ENCODE measurements around the gene GEMIN5.

- TF ChIP-seq CTCF (IDR thresholded peaks at IDR 0.05; ENCODE audit: borderline replicate concordance, extremely low read depth, low read length, poor library complexity, severe bottlenecking) (no peak), EZH2 (IDR thresholded peaks at IDR 0.05; ENCODE audit: borderline replicate concordance, low read depth, low read length, severe bottlenecking) (no peak)
Observed at GRCh38 chr5:154940772-154941620, 3.0 kb upstream of the GEMIN5 start, which contains the start of gene MRPL22.

Data from DND-41 (cell line).